ENCODE data around the gene APOBEC2.

Gene APOBEC2

DNA sequence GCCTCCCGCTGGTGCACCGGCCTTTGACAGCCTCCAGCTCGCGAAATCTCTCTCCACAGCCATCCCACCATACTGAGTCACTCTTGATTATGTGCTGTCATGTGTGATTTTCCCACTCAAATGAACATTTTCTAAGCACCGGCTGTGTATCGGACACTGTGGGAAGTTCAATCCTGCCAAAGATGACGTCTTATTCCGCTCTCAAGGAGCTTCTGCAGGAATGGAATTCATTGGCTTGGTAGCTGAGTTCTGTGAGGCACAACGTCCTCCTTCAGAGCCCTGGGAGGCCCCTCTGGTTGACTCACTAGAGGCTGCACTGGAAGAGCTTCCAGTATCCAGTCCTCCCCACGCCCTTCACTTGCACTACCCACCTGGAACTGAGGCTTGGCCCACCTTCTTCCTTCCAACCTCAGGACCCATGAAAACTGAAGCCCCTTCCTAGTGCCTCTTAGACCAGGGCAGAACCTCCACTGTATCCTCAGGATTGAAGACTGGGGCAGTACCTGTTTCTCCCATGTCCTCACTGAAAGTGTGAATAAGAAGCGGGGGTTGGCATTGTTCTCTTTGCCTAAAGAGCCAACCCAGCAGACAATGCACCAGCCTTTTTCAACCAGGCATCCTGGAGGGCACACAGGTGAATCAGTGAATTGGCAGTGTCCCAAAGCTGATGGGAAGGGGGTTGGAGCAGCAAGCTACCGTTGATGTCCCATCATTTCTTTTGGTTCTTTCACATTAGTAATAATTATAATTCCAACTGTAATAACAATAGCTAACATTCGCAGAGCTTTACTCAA lies 15.7 kb upstream of the APOBEC2 start:
- DNase-seq = peak in 6 of 56 donors; percentile 3 to 16 (median 12)

- DNase-seq = no peak
These were observed 14.8 kb upstream of the APOBEC2 start for GRCh38 chr6:41038205-41038604.

- DNase-seq = peak in 10 of 56 donors; percentile 2 to 50 (median 8)
These were observed 13.7 kb upstream of the APOBEC2 start, which contains the start of gene UNC5CL for GRCh38 chr6:41039060-41039998. Gene UNC5CL, minus strand, starts transcription at chr6:41039221. Its CDS starts 4,147 bp downstream, at chr6:41035074.

GRCh38 chr6:41040101-41040939 lies 12.7 kb upstream of the APOBEC2 start:
- DNase-seq = no peak

DNA sequence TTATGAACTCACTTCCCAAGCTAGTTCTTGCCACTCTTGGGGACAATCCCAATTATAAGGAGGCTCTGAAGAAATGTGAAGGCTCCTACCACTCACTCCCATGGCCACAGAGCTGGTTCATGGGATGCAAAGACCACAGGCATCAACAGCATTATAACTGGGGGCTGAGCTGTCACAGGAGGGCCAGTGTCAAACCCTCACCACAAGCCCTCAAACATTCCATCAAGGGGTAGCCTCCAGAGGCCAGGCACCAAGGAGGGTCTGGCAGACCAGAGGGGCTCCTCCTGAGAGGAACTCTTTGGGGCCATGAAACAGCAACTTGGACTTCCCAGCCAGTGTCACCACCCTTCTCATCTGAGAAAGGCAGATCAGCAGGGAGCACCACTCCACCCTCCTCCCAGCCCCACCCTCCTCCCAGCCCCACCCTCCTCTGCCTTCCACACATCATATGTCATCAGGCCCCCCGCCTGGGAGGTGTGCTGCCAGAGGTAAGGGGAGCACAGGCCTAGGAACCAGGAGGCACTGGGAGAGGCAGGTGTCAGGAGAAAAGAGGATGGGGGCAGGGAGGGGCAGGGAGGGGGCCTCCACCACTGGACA lies 12.0 kb upstream of the APOBEC2 start:
- no peak for DNase-seq

- DNase-seq = no peak
These were observed 10.6 kb upstream of the APOBEC2 start, which contains the start of gene TSPO2 for GRCh38 chr6:41042226-41043055. Gene TSPO2, plus strand, starts transcription at chr6:41042467. Its CDS starts 519 bp downstream, at chr6:41042986.

DNA sequence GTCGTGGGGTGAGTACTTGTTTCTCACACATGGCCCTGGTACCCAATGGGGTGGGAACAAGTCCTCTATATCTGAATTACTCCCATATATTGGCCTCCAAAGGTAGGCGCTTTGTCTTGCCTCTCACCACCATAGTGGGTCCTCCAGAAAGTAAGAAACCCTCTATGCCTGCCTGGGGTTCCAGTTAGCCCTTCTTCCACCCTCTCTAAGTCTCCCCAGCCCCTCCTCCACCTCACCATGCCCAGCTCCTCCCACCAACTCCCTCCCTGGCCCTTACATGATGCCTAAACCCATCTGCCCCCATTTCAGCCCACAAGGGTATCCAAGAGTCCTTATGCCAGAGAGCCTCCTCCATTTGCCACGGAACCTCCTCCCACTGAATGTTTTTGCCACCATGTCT lies 9.9 kb upstream of the APOBEC2 start:
- DNase-seq = no peak

DNA sequence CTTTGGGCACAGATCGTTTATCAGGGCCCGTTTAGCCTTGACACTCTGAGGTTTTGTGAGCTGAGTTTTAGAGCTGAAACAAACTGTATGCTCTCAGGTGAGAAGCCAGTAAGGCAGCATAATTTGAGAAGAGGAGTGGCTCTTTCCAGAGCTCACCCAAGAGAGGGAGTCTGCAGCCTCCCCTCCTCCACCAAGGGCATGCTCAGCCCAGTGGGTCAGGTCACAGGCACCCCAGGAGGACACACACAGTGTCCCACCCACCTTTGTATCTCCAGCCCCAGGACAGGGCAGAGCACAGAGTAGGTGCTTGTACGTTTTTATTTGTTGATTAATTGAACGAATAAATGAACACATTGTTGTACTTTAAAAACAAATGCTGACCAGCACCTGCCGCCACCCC lies 7.3 kb upstream of the APOBEC2 start:
- no peak for DNase-seq

GRCh38 chr6:41046084-41046483 lies 6.9 kb upstream of the APOBEC2 start:
- no peak for DNase-seq

DNA sequence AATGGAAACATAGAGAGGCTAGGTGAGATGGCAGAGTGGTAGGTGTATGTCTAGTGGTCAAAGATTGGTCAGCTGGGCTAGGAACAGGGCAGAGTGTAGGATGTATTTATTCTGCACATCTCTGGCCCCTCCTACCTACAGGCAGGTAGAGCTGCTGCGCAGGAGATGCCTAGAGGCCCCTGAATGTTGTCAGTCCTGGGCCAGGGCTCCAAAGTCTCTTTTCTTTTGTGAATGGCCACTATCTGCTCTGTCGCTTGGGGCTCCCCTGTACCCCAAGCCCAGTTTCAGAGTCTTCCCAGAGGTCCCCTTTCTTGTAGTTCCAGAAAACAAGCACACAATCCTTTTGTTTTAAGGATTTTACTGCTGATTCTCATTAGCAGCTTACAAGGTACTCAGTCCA lies 5.7 kb upstream of the APOBEC2 start:
- no peak for DNase-seq

- no peak for DNase-seq
These were observed 5.0 kb upstream of the APOBEC2 start for GRCh38 chr6:41047745-41048732.

- no peak for DNase-seq
These were observed 3.5 kb upstream of the APOBEC2 start for GRCh38 chr6:41049521-41049920.

DNA sequence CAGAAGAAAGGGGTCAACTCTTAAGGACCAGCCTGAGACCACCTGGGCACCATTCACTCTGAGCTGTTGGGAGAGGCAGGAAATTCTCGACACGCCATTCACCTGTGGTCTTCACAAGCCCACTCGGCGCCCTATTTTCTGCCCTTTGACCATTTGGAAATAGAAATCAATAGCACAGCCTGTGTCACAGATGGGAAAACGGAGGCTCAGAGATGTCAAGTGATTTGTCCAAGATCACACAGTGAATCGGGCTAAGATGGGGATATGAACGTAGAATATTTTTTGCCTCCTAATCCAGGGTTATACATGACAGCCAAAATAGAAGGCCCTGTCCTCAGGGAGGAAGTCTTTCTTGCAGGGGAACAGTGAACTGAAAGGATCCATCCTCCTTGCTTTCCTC lies 3.0 kb upstream of the APOBEC2 start:
- DNase-seq = no peak

- no peak for DNase-seq
These were observed 2.5 kb upstream of the APOBEC2 start for GRCh38 chr6:41050536-41050935.

GRCh38 chr6:41051873-41052272 lies 1.1 kb upstream of the APOBEC2 start:
- DNase-seq = no peak

- DNase-seq = no peak
These were observed 1.5 kb downstream of the APOBEC2 start for GRCh38 chr6:41054511-41054910.

GRCh38 chr6:41055149-41055548 lies 2.1 kb downstream of the APOBEC2 start:
- DNase-seq = no peak

- no peak for DNase-seq
These were observed 3.9 kb downstream of the APOBEC2 start for GRCh38 chr6:41056768-41057490.
